Mesodermal cell (in vitro differentiated cells): ENCODE measurements around the gene PCDHB13. TPM values are rescaled to one million over a fixed set of nuclear protein-coding genes. Genes with fewer than 3 reads are reported as not detected.
A peak's percentile ranks its signal among the peaks of the same experiment; 100 is the strongest.
"Not testable (repeated sequence)": the region's sequence is repeated elsewhere in the genome, so short reads cannot be mapped to it uniquely, and the experiment has no call there.

ENCODE experiments used
- H3K27ac ChIP-seq: 2 replicates; pipeline ENCODE4 v1.7.0; 2013; ENCODE audit warnings: mild to moderate bottlenecking, low read depth, low read length, moderate library complexity; ENCODE audit not compliant: severe bottlenecking
- H3K36me3 ChIP-seq: 2 replicates; pipeline ENCODE4 v1.7.1; 2013; ENCODE audit warnings: mild to moderate bottlenecking, low read length, moderate library complexity; ENCODE audit not compliant: control insufficient read depth, insufficient read depth
- H3K4me1 ChIP-seq: one replicate; pipeline ENCODE4 v1.7.1; 2013; ENCODE audit warnings: mild to moderate bottlenecking, low read length; ENCODE audit not compliant: insufficient read depth, control insufficient read depth, poor library complexity, severe bottlenecking
- H3K4me3 ChIP-seq: 2 replicates; pipeline ENCODE4 v1.7.0; 2013; ENCODE audit warnings: low read length, control low read depth, mild to moderate bottlenecking; ENCODE audit not compliant: insufficient read depth, poor library complexity, severe bottlenecking; ENCODE audit errors: extremely low read depth
- H3K9me3 ChIP-seq: 2 replicates; pipeline ENCODE4 v1.7.1; 2013; ENCODE audit warnings: mild to moderate bottlenecking, low read length, moderate library complexity; ENCODE audit not compliant: control insufficient read depth
- WGBS, 2 experiments: methylation state at CpG; one replicate each; pipeline ENCODE4 v1.1.5; 2013; ENCODE audit warnings: missing lambda C conversion rate in 2 of 2; ENCODE audit not compliant: insufficient coverage in 2 of 2; 5-methylcytosine and 5-hydroxymethylcytosine counted together
- polyA plus RNA-seq, 2 experiments: library from polyadenylated mRNA; stranded (reverse); fragments of 50-300 nt; gene quantifications; one replicate each; pipeline ENCODE4 v1.2.3, GENCODE V29; 2013

The PCDHB13 gene
- polyA plus RNA-seq (2013, experiment 1 of 2): 1.1 TPM
- 1.2 TPM for polyA plus RNA-seq (2013, experiment 2 of 2)

DNA sequence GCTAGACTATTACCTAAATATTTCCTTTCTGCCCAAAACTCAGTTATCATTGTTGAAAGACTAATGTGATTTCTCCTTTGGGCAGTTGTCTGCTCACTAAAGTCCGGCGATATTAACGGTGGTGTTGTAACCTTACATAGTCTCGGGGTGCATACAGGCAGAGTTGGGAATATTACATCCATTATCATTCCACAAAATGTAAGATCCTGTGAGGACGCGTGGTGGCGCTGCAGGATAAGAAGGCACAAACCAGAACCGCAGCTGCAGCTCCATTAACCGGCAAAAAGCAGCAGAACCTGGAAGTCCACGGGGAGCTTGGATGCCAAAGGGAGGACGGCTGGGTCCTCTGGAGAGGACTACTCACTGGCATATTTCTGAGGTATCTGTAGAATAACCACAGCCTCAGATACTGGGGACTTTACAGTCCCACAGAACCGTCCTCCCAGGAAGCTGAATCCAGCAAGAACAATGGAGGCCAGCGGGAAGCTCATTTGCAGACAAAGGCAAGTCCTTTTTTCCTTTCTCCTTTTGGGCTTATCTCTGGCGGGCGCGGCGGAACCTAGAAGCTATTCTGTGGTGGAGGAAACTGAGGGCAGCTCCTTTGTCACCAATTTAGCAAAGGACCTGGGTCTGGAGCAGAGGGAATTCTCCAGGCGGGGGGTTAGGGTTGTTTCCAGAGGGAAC lies at the start of gene PCDHB13:
TSS of gene PCDHB13 (plus strand) at position 264 of the 684 bp plus-strand sequence. CDS start at position 469, 205 bp downstream.
- 63% methylated on average over 2 of the region's 18 CpGs; no CpG with 5 or more reads in 1 of the 2 experiments for WGBS, 2 experiments

DNA sequence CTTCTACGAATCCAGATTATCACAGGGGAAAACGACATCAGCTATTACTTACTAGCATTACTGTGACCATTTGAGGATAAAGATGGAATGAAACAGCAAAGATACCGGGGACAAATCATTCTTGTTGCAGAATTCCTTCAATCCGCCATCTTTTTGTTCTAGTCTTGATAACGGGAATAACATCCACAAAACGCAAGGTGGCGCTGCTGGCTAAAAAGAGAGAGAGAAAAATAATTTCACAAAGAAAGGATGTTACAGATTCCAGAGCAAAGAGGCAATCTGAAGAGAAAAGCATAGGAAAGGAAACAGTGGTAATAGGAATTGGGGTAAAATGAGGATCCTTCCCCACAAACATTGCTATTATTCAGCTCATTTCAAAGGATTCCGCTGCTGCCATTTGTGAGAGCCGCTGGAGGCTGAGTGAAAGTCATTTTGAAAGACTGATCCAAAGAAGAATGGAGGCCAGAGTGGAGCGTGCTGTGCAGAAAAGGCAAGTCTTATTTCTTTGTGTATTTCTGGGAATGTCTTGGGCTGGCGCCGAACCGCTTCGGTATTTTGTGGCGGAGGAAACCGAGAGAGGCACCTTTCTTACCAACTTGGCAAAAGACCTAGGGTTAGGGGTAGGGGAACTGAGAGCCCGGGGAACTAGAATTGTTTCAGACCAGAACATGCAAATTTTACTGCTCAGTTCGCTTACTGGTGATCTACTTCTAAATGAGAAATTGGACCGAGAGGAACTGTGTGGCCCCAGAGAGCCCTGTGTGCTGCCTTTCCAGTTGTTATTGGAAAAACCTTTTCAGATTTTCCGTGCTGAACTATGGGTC lies 41.1 kb upstream of the PCDHB13 start, which contains the start of gene PCDHB7:
TSS of gene PCDHB7 (plus strand) at position 264 of the 824 bp plus-strand sequence. CDS start at position 456, 192 bp downstream.
- no peaks in the 10 kb centered on the region for H3K36me3 ChIP-seq
- no peaks in the 10 kb centered on the region for H3K4me1 ChIP-seq
- no peaks in the 10 kb centered on the region for H3K9me3 ChIP-seq
- WGBS, 2 experiments: 81 to 84% methylated on average over 15 to 16 of the region's 20 CpGs
- no peak within 1 kb of the TSS for H3K27ac ChIP-seq
- H3K4me3 ChIP-seq: no peak within 1 kb of the TSS

More for the DNA sequence above, at the start of gene PCDHB13:
- H3K27ac ChIP-seq, H3K4me3 ChIP-seq, H3K36me3 ChIP-seq, H3K9me3 ChIP-seq, H3K4me1 ChIP-seq: not testable (repeated sequence)

- H3K4me3 ChIP-seq, H3K4me1 ChIP-seq, H3K9me3 ChIP-seq, H3K36me3 ChIP-seq, H3K27ac ChIP-seq: not testable (repeated sequence)
- WGBS, 2 experiments: 94 to 95% methylated on average over 35 to 50 of the region's 79 CpGs
Measured at GRCh38 chr5:141174291-141175104, 39.2 kb upstream of the PCDHB13 start.

- H3K9me3 ChIP-seq: no peaks in the 10 kb centered on the region
- no peak overlapping the region for H3K27ac ChIP-seq
- no peaks in the 10 kb centered on the region for H3K4me1 ChIP-seq
- no peak overlapping the region for H3K4me3 ChIP-seq
- H3K36me3 ChIP-seq: no peaks in the 10 kb centered on the region
- no CpG with 5 or more reads among the region's 1 CpG for WGBS, 2 experiments
Measured at GRCh38 chr5:141175933-141176332, 37.8 kb upstream of the PCDHB13 start.

- H3K36me3 ChIP-seq, H3K9me3 ChIP-seq, H3K4me1 ChIP-seq, H3K4me3 ChIP-seq, H3K27ac ChIP-seq: not testable (repeated sequence)
- 84 to 87% methylated on average over 3 to 6 of the region's 18 CpGs for WGBS, 2 experiments
Measured at GRCh38 chr5:141177577-141178191, 36.0 kb upstream of the PCDHB13 start, which contains the start of gene PCDHB8. TSS of gene PCDHB8 (plus strand) at chr5:141177790. CDS start at chr5:141178035, 245 bp downstream.

DNA sequence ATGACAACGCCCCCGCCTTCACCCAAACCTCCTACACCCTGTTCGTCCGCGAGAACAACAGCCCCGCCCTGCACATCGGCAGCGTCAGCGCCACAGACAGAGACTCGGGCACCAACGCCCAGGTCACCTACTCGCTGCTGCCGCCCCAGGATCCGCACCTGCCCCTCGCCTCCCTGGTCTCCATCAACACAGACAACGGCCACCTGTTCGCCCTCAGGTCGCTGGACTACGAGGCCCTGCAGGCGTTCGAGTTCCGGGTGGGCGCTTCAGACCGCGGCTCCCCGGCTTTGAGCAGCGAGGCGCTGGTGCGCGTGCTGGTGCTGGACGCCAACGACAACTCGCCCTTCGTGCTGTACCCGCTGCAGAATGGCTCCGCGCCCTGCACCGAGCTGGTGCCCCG lies 34.3 kb upstream of the PCDHB13 start:
- H3K4me1 ChIP-seq, H3K27ac ChIP-seq: not testable (repeated sequence)
- 91 to 100% methylated on average over 4 to 10 of the region's 39 CpGs for WGBS, 2 experiments

GRCh38 chr5:141179876-141180275 lies 33.8 kb upstream of the PCDHB13 start:
- H3K27ac ChIP-seq, H3K4me3 ChIP-seq, H3K4me1 ChIP-seq, H3K9me3 ChIP-seq, H3K36me3 ChIP-seq: not testable (repeated sequence)
- 94 to 97% methylated on average over 9 to 10 of the region's 32 CpGs for WGBS, 2 experiments

More for the DNA sequence above, 34.3 kb upstream of the PCDHB13 start:
- not testable (repeated sequence) for H3K36me3 ChIP-seq, H3K9me3 ChIP-seq, H3K4me3 ChIP-seq

- H3K9me3 ChIP-seq: no peaks in the 10 kb centered on the region
- H3K4me1 ChIP-seq: no peaks in the 10 kb centered on the region
- no peak overlapping the region for H3K4me3 ChIP-seq
- H3K27ac ChIP-seq: no peak overlapping the region
- 100% methylated on average over 1 of the region's 1 CpG; no CpG with 5 or more reads in 1 of the 2 experiments for WGBS, 2 experiments
- H3K36me3 ChIP-seq: no peaks in the 10 kb centered on the region
Measured at GRCh38 chr5:141180313-141180712, 33.4 kb upstream of the PCDHB13 start.

DNA sequence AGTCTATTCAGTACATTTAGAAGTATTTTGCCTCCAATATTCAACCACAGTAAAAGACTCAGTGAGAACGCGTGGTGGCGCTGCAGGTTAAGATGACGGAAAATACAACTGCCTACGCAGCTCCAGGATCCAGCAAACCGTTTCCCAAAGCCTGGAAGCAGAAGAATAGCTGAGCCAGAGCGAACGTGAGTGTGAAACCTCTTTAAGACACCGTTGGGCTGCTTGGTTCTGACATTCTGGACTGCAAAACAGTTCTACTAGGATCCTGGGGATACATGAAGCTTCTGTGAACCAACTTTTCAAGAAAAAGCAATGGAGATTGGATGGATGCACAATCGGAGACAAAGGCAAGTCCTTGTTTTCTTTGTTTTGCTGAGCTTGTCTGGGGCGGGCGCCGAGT lies 31.5 kb upstream of the PCDHB13 start, which contains the start of gene PCDHB16:
TSS of gene PCDHB16 (plus strand) at position 140 of the 400 bp plus-strand sequence. CDS start at position 313, 173 bp downstream.
- Histone ChIP-seq H3K9me3 (no peaks in the 10 kb centered on the region), H3K4me3 (peak within 1 kb of the TSS; percentile 12), H3K27ac (no peak within 1 kb of the TSS), H3K4me1 (no peaks in the 10 kb centered on the region), H3K36me3 (no peaks in the 10 kb centered on the region)
- WGBS, 2 experiments: 60% methylated on average over 13 of the region's 13 CpGs
